ENCODE measurements around the gene PPP2R5C.

GRCh38 chr14:101972126-101972866 is 210.8 kb downstream of the PPP2R5C start:
- TF ChIP-seq, protein P1, sequence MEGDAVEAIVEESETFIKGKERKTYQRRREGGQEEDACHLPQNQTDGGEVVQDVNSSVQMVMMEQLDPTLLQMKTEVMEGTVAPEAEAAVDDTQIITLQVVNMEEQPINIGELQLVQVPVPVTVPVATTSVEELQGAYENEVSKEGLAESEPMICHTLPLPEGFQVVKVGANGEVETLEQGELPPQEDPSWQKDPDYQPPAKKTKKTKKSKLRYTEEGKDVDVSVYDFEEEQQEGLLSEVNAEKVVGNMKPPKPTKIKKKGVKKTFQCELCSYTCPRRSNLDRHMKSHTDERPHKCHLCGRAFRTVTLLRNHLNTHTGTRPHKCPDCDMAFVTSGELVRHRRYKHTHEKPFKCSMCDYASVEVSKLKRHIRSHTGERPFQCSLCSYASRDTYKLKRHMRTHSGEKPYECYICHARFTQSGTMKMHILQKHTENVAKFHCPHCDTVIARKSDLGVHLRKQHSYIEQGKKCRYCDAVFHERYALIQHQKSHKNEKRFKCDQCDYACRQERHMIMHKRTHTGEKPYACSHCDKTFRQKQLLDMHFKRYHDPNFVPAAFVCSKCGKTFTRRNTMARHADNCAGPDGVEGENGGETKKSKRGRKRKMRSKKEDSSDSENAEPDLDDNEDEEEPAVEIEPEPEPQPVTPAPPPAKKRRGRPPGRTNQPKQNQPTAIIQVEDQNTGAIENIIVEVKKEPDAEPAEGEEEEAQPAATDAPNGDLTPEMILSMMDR (IDR thresholded peaks at IDR 0.05), result no peak
- TF ChIP-seq ZNF425 (CRISPR knock-in tag; conservative IDR thresholded peaks at IDR 0.05) (no peak), ZNF121 (CRISPR knock-in tag; IDR thresholded peaks at IDR 0.05) (no peak), NR2C2 (CRISPR knock-in tag; IDR thresholded peaks at IDR 0.05) (no peak), CREB1 (CRISPR knock-in tag; IDR thresholded peaks at IDR 0.05) (no peak), JUN (CRISPR knock-in tag; IDR thresholded peaks at IDR 0.05) (no peak), ATF1 (CRISPR knock-in tag; IDR thresholded peaks at IDR 0.05) (no peak)
- TF ChIP-seq, protein P2, sequence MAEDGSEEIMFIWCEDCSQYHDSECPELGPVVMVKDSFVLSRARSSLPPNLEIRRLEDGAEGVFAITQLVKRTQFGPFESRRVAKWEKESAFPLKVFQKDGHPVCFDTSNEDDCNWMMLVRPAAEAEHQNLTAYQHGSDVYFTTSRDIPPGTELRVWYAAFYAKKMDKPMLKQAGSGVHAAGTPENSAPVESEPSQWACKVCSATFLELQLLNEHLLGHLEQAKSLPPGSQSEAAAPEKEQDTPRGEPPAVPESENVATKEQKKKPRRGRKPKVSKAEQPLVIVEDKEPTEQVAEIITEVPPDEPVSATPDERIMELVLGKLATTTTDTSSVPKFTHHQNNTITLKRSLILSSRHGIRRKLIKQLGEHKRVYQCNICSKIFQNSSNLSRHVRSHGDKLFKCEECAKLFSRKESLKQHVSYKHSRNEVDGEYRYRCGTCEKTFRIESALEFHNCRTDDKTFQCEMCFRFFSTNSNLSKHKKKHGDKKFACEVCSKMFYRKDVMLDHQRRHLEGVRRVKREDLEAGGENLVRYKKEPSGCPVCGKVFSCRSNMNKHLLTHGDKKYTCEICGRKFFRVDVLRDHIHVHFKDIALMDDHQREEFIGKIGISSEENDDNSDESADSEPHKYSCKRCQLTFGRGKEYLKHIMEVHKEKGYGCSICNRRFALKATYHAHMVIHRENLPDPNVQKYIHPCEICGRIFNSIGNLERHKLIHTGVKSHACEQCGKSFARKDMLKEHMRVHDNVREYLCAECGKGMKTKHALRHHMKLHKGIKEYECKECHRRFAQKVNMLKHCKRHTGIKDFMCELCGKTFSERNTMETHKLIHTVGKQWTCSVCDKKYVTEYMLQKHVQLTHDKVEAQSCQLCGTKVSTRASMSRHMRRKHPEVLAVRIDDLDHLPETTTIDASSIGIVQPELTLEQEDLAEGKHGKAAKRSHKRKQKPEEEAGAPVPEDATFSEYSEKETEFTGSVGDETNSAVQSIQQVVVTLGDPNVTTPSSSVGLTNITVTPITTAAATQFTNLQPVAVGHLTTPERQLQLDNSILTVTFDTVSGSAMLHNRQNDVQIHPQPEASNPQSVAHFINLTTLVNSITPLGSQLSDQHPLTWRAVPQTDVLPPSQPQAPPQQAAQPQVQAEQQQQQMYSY (CRISPR knock-in tag; IDR thresholded peaks at IDR 0.05), result no peak

Data from WTC11 (cell line).